ENCODE measurements around the gene VAMP5. TPM values are rescaled to one million over a fixed set of nuclear protein-coding genes. Genes with fewer than 3 reads are reported as not detected.
A peak's percentile ranks its signal among the peaks of the same experiment; 100 is the strongest.

Gene VAMP5
- total and polyA plus RNA-seq, 9 of the 15 experiments (the other 6 are each of a cell fraction or from before 2014, with no cell fraction given), result 0.54 to 1.9 (median 1.5) TPM; not detected in 2

DNA sequence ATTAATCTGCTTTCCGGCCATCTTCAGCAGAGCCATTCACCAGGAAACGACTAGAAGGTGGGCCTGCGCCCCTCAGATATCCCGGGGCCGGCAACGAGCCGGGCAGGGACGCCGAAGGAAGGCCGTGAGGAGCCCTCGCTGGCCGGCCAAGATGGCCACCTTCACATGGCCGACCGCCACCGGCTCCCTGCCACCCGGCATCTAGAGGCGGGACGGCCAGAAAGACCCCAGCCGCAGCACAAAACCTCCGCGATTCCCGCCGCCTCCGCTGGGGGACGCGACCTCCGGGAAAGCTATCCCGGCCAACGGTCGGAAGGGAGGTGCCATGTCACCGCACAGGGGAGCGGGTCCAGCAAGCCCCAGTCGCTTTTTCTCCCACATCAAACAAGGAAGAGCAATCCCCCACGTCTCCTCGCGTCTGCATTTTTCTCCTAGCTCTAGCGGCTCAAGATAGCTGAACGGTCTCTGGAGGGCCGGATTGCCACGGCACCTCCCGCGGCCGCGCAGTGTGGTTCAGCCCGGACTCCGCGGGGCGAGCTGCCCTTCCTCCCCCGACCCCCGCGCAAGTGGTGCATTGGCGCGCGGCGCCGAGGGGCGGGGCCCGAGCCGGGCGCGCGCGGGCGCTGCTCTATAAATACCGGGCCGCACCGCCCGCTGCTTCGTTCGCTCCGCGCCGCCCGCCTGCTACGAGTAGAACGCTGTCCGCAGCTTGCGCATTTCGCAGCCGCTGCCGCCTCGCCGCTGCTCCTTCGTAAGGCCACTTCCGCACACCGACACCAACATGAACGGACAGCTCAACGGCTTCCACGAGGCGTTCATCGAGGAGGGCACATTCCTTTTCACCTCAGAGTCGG, 45.5 kb upstream of the VAMP5 start, which contains the start of gene MAT2A (continued):
- TF ChIP-seq, protein P1, sequence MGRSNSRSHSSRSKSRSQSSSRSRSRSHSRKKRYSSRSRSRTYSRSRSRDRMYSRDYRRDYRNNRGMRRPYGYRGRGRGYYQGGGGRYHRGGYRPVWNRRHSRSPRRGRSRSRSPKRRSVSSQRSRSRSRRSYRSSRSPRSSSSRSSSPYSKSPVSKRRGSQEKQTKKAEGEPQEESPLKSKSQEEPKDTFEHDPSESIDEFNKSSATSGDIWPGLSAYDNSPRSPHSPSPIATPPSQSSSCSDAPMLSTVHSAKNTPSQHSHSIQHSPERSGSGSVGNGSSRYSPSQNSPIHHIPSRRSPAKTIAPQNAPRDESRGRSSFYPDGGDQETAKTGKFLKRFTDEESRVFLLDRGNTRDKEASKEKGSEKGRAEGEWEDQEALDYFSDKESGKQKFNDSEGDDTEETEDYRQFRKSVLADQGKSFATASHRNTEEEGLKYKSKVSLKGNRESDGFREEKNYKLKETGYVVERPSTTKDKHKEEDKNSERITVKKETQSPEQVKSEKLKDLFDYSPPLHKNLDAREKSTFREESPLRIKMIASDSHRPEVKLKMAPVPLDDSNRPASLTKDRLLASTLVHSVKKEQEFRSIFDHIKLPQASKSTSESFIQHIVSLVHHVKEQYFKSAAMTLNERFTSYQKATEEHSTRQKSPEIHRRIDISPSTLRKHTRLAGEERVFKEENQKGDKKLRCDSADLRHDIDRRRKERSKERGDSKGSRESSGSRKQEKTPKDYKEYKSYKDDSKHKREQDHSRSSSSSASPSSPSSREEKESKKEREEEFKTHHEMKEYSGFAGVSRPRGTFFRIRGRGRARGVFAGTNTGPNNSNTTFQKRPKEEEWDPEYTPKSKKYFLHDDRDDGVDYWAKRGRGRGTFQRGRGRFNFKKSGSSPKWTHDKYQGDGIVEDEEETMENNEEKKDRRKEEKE (IDR thresholded peaks at IDR 0.05; ENCODE audit: borderline replicate concordance in 1 of 2, control insufficient read depth in 1 of 2, low read depth in 2 of 2, low read length in 1 of 2), result peak; percentile 25 to 96; a peak in 2 of 4 replicates
- TF ChIP-seq KAT8 (IDR thresholded peaks at IDR 0.05; ENCODE audit: low read depth) (no peak), EP300 (IDR thresholded peaks at IDR 0.05; ENCODE audit: low read length) (peak; percentile 70), CEBPB (tag; IDR thresholded peaks at IDR 0.05) (no peak), FUS (optimal IDR thresholded peaks at IDR 0.05; ENCODE audit: low read depth, low read length) (peak; percentile 96), CCAR2 (IDR thresholded peaks at IDR 0.05; ENCODE audit: low read depth, low read length) (no peak), SMAD4 (CRISPR knock-in tag; conservative IDR thresholded peaks at IDR 0.05) (peak; percentile 70), ZBTB1 (CRISPR knock-in tag; IDR thresholded peaks at IDR 0.05; ENCODE audit: borderline replicate concordance, low read depth) (peak; percentile 84), RBFOX2 (IDR thresholded peaks at IDR 0.05; ENCODE audit: low read depth, low read length) (peak; percentile 99), ZC3H4 (CRISPR knock-in tag; IDR thresholded peaks at IDR 0.05; ENCODE audit: borderline replicate concordance) (0 out of 2 replicates have a peak, but pooled peaks have one; percentile 45), KDM1A (IDR thresholded peaks at IDR 0.05) (no peak), KAT2B (IDR thresholded peaks at IDR 0.05; ENCODE audit: low read depth, low read length) (no peak), PTBP1 (IDR thresholded peaks at IDR 0.05; ENCODE audit: low read depth, low read length) (no peak; the same call in 1 of the 2 replicates), SETDB1 (IDR thresholded peaks at IDR 0.05; ENCODE audit: low read length) (no peak), ZNF282 (CRISPR knock-in tag; IDR thresholded peaks at IDR 0.05) (0 out of 2 replicates have a peak, but pooled peaks have one; percentile 69), SIX5 (IDR thresholded peaks at IDR 0.05; ENCODE audit: borderline replicate concordance in 1 of 2, insufficient read depth in 1 of 2, low read depth in 1 of 2, low read length in 2 of 2) (peak; percentile 23 to 39; a peak in 1 of 4 replicates)
- TF ChIP-seq, protein P2, sequence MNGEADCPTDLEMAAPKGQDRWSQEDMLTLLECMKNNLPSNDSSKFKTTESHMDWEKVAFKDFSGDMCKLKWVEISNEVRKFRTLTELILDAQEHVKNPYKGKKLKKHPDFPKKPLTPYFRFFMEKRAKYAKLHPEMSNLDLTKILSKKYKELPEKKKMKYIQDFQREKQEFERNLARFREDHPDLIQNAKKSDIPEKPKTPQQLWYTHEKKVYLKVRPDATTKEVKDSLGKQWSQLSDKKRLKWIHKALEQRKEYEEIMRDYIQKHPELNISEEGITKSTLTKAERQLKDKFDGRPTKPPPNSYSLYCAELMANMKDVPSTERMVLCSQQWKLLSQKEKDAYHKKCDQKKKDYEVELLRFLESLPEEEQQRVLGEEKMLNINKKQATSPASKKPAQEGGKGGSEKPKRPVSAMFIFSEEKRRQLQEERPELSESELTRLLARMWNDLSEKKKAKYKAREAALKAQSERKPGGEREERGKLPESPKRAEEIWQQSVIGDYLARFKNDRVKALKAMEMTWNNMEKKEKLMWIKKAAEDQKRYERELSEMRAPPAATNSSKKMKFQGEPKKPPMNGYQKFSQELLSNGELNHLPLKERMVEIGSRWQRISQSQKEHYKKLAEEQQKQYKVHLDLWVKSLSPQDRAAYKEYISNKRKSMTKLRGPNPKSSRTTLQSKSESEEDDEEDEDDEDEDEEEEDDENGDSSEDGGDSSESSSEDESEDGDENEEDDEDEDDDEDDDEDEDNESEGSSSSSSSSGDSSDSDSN (IDR thresholded peaks at IDR 0.05; ENCODE audit: borderline replicate concordance in 1 of 2, low read depth in 2 of 2, low read length in 2 of 2), result no peak
- TF ChIP-seq, protein P3, sequence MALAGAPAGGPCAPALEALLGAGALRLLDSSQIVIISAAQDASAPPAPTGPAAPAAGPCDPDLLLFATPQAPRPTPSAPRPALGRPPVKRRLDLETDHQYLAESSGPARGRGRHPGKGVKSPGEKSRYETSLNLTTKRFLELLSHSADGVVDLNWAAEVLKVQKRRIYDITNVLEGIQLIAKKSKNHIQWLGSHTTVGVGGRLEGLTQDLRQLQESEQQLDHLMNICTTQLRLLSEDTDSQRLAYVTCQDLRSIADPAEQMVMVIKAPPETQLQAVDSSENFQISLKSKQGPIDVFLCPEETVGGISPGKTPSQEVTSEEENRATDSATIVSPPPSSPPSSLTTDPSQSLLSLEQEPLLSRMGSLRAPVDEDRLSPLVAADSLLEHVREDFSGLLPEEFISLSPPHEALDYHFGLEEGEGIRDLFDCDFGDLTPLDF (CRISPR knock-in tag; IDR thresholded peaks at IDR 0.05), result peak; percentile 96
- TF ChIP-seq, protein P4, sequence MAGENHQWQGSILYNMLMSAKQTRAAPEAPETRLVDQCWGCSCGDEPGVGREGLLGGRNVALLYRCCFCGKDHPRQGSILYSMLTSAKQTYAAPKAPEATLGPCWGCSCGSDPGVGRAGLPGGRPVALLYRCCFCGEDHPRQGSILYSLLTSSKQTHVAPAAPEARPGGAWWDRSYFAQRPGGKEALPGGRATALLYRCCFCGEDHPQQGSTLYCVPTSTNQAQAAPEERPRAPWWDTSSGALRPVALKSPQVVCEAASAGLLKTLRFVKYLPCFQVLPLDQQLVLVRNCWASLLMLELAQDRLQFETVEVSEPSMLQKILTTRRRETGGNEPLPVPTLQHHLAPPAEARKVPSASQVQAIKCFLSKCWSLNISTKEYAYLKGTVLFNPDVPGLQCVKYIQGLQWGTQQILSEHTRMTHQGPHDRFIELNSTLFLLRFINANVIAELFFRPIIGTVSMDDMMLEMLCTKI (IDR thresholded peaks at IDR 0.05; ENCODE audit: partially characterized antibody), result no peak

All from K562 (cell line).